Measurements from ENCODE around the gene SLC39A7. TPM values are rescaled to one million over a fixed set of nuclear protein-coding genes. Genes with fewer than 3 reads are reported as not detected.

SLC39A7 gene
- total and polyA plus RNA-seq, 2 donors from 2014 or later: 83.3 to 118 TPM

- DNase-seq (no peak), FAIRE-seq (no peak)
- intact Hi-C loops (cut with DNase I): no loop called here
- no peak for TF ChIP-seq CTCF (IDR thresholded peaks at IDR 0.05; ENCODE audit: borderline replicate concordance, extremely low read depth, insufficient read depth)
- H3K27ac ChIP-seq (ENCODE audit: low read depth in 2 of 2, low read length in 2 of 2): no peak overlapping the region
- H3K4me3 ChIP-seq (ENCODE audit: low read length in 3 of 3): peak overlapping the region in 2 of 3 donors; percentile 43 to 91
- peaks cover 5 to 39% (median 22%) of the 10 kb centered on the region in 3 donors for H3K4me1 ChIP-seq (ENCODE audit: control insufficient read depth in 2 of 3, insufficient read depth in 2 of 3, low read depth in 1 of 3, low read length in 3 of 3)
- H3K9ac ChIP-seq (ENCODE audit: low read length in 3 of 3): no peak overlapping the region
- H3K27me3 ChIP-seq (ENCODE audit: control insufficient read depth, insufficient read depth, low read length): no peaks in the 10 kb centered on the region
- H3K36me3 ChIP-seq (ENCODE audit: control insufficient read depth in 2 of 3, insufficient read depth in 3 of 3, low read length in 3 of 3): peaks cover 11 to 18% (median 14%) of the 10 kb centered on the region in 3 donors
- H3K9me3 ChIP-seq (ENCODE audit: control insufficient read depth in 2 of 3, insufficient read depth in 1 of 3, low read length in 3 of 3): no peaks in the 10 kb centered on the region
Observed at GRCh38 chr6:33203443-33204164, 2.9 kb downstream of the SLC39A7 start.

GRCh38 chr6:33204165-33204414, 3.4 kb downstream of the SLC39A7 start:
- DNase-seq (no peak), FAIRE-seq (no peak)
- Histone ChIP-seq H3K27me3 (ENCODE audit: control insufficient read depth, insufficient read depth, low read length) (no peaks in the 10 kb centered on the region), H3K4me3 (ENCODE audit: low read length in 3 of 3) (peak overlapping the region in 1 of 3 donors; percentile 91), H3K27ac (ENCODE audit: low read depth in 2 of 2, low read length in 2 of 2) (no peak overlapping the region), H3K4me1 (ENCODE audit: control insufficient read depth in 2 of 3, insufficient read depth in 2 of 3, low read depth in 1 of 3, low read length in 3 of 3) (peaks cover 5 to 41% (median 22%) of the 10 kb centered on the region in 3 donors), H3K9me3 (ENCODE audit: control insufficient read depth in 2 of 3, insufficient read depth in 1 of 3, low read length in 3 of 3) (no peaks in the 10 kb centered on the region), H3K9ac (ENCODE audit: low read length in 3 of 3) (no peak overlapping the region), H3K36me3 (ENCODE audit: control insufficient read depth in 2 of 3, insufficient read depth in 3 of 3, low read length in 3 of 3) (peaks cover 11 to 18% (median 14%) of the 10 kb centered on the region in 3 donors)
- intact Hi-C loops (cut with DNase I): no loop called here
- TF ChIP-seq CTCF (IDR thresholded peaks at IDR 0.05; ENCODE audit: borderline replicate concordance, extremely low read depth, insufficient read depth): no peak

- peaks cover 5 to 39% (median 19%) of the 10 kb centered on the region in 3 donors for H3K4me1 ChIP-seq (ENCODE audit: control insufficient read depth in 2 of 3, insufficient read depth in 2 of 3, low read depth in 1 of 3, low read length in 3 of 3)
- peak within 1 kb of the TSS; percentile 68 to 78 for H3K27ac ChIP-seq (ENCODE audit: low read depth in 2 of 2, low read length in 2 of 2)
- intact Hi-C loops (cut with DNase I): no loop called here
- no peaks in the 10 kb centered on the region for H3K27me3 ChIP-seq (ENCODE audit: control insufficient read depth, insufficient read depth, low read length)
- DNase-seq: peak; percentile 96 to 98 (median 97)
- H3K9ac ChIP-seq (ENCODE audit: low read length in 3 of 3): peak within 1 kb of the TSS; percentile 18 to 80 (median 64)
- H3K4me3 ChIP-seq (ENCODE audit: low read length in 3 of 3): peak within 1 kb of the TSS; percentile 69 to 91 (median 78)
- no peak for FAIRE-seq
- no peaks in the 10 kb centered on the region for H3K9me3 ChIP-seq (ENCODE audit: control insufficient read depth in 2 of 3, insufficient read depth in 1 of 3, low read length in 3 of 3)
- H3K36me3 ChIP-seq (ENCODE audit: control insufficient read depth in 2 of 3, insufficient read depth in 3 of 3, low read length in 3 of 3): peaks cover 11 to 20% (median 16%) of the 10 kb centered on the region in 3 donors
- TF ChIP-seq CTCF (IDR thresholded peaks at IDR 0.05; ENCODE audit: borderline replicate concordance, extremely low read depth, insufficient read depth): no peak
Observed at GRCh38 chr6:33204415-33205190, 3.9 kb downstream of the SLC39A7 start, which contains the start of gene HSD17B8. Gene HSD17B8 (plus strand): TSS chr6:33204655. CDS start chr6:33204669, 14 bp downstream.

Measured in kidney (tissue), 14 donors.